ENCODE data around the gene THBS1.

DNA sequence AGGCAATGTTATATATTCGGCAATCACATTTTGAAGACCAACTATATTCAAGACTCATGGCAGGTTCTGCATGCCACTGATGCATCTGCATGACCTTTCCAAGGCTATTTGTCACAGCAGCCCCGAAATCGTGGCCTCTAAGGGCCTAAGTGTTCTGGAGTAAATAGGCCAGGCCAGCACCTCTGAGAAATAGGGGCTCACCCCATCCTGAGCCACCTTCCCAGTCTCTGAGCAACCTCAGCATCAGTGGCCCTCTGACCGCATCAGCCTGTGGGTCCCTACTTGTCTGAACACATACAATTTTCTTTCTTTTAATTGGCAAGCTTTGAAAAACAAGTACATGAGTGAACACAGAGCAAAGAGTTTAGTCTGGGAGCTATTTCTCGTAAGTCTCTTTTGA is 45.9 kb upstream of the THBS1 start:
- TF ChIP-seq, protein P1, sequence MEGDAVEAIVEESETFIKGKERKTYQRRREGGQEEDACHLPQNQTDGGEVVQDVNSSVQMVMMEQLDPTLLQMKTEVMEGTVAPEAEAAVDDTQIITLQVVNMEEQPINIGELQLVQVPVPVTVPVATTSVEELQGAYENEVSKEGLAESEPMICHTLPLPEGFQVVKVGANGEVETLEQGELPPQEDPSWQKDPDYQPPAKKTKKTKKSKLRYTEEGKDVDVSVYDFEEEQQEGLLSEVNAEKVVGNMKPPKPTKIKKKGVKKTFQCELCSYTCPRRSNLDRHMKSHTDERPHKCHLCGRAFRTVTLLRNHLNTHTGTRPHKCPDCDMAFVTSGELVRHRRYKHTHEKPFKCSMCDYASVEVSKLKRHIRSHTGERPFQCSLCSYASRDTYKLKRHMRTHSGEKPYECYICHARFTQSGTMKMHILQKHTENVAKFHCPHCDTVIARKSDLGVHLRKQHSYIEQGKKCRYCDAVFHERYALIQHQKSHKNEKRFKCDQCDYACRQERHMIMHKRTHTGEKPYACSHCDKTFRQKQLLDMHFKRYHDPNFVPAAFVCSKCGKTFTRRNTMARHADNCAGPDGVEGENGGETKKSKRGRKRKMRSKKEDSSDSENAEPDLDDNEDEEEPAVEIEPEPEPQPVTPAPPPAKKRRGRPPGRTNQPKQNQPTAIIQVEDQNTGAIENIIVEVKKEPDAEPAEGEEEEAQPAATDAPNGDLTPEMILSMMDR (IDR thresholded peaks at IDR 0.05), result no peak
- TF ChIP-seq ETV6 (CRISPR knock-in tag; IDR thresholded peaks at IDR 0.05) (no peak), HMGA2 (CRISPR knock-in tag; IDR thresholded peaks at IDR 0.05) (no peak), ESRRA (CRISPR knock-in tag; IDR thresholded peaks at IDR 0.05; ENCODE audit: borderline replicate concordance) (no peak), NFYB (CRISPR knock-in tag; conservative IDR thresholded peaks at IDR 0.05; ENCODE audit: low read depth) (no peak), PREB (CRISPR knock-in tag; IDR thresholded peaks at IDR 0.05; ENCODE audit: borderline replicate concordance) (no peak), NR2C2 (CRISPR knock-in tag; IDR thresholded peaks at IDR 0.05) (no peak), USF2 (CRISPR knock-in tag; IDR thresholded peaks at IDR 0.05) (no peak), NR3C1 (CRISPR knock-in tag; conservative IDR thresholded peaks at IDR 0.05; ENCODE audit: low read depth) (no peak), SP1 (CRISPR knock-in tag; conservative IDR thresholded peaks at IDR 0.05) (no peak)
- TF ChIP-seq, protein P2, sequence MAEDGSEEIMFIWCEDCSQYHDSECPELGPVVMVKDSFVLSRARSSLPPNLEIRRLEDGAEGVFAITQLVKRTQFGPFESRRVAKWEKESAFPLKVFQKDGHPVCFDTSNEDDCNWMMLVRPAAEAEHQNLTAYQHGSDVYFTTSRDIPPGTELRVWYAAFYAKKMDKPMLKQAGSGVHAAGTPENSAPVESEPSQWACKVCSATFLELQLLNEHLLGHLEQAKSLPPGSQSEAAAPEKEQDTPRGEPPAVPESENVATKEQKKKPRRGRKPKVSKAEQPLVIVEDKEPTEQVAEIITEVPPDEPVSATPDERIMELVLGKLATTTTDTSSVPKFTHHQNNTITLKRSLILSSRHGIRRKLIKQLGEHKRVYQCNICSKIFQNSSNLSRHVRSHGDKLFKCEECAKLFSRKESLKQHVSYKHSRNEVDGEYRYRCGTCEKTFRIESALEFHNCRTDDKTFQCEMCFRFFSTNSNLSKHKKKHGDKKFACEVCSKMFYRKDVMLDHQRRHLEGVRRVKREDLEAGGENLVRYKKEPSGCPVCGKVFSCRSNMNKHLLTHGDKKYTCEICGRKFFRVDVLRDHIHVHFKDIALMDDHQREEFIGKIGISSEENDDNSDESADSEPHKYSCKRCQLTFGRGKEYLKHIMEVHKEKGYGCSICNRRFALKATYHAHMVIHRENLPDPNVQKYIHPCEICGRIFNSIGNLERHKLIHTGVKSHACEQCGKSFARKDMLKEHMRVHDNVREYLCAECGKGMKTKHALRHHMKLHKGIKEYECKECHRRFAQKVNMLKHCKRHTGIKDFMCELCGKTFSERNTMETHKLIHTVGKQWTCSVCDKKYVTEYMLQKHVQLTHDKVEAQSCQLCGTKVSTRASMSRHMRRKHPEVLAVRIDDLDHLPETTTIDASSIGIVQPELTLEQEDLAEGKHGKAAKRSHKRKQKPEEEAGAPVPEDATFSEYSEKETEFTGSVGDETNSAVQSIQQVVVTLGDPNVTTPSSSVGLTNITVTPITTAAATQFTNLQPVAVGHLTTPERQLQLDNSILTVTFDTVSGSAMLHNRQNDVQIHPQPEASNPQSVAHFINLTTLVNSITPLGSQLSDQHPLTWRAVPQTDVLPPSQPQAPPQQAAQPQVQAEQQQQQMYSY (CRISPR knock-in tag; IDR thresholded peaks at IDR 0.05), result no peak
- TF ChIP-seq, protein P3, sequence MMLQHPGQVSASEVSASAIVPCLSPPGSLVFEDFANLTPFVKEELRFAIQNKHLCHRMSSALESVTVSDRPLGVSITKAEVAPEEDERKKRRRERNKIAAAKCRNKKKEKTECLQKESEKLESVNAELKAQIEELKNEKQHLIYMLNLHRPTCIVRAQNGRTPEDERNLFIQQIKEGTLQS (CRISPR knock-in tag; conservative IDR thresholded peaks at IDR 0.05), result no peak
